ENCODE results near the gene TBC1D14. TPM values are rescaled to one million over a fixed set of nuclear protein-coding genes. Genes with fewer than 3 reads are reported as not detected.
A peak's percentile ranks its signal among the peaks of the same experiment; 100 is the strongest.
"Not testable (repeated sequence)": the region's sequence is repeated elsewhere in the genome, so short reads cannot be mapped to it uniquely, and the experiment has no call there.

The TBC1D14 gene
- polyA plus RNA-seq, 1 experiment, result 35.8 TPM

- no peak for TF ChIP-seq CTCF (IDR thresholded peaks at IDR 0.05; ENCODE audit: insufficient read depth, low read depth, low read length)
- peak overlapping the region; percentile 49 for H3K4me3 ChIP-seq (ENCODE audit: low read depth, low read length)
- no peak for DNase-seq (ENCODE audit: low read depth)
- CTCF ChIA-PET, result interaction anchor here (0.6 to 1.7 kb wide), 7 partner anchors 18 to 241 kb away, joined by 3 to 6 read pairs (median 3); partner anchors contain the start of gene TADA2B
- no peaks in the 10 kb centered on the region for H3K36me3 ChIP-seq (ENCODE audit: control insufficient read depth, insufficient read depth, low read length)
- POLR2A ChIA-PET, result no interaction called here
- peaks cover 3% of the 10 kb centered on the region; the same call in 1 of the 2 replicates for H3K27me3 ChIP-seq (ENCODE audit: control insufficient read depth, insufficient read depth, low read length)
Observed at GRCh38 chr4:6910340-6910959, 824 bp downstream of the TBC1D14 start.

- Histone ChIP-seq H3K27me3 (ENCODE audit: control insufficient read depth, insufficient read depth, low read length) (peaks cover 2% of the 10 kb centered on the region; the same call in 1 of the 2 replicates), H3K36me3 (ENCODE audit: control insufficient read depth, insufficient read depth, low read length) (no peaks in the 10 kb centered on the region), H3K4me3 (ENCODE audit: low read depth, low read length) (no peak overlapping the region)
- no peak for DNase-seq (ENCODE audit: low read depth)
- ChIA-PET POLR2A (interaction anchor here (0.6 kb wide), 1 partner anchor 110 kb away, joined by 3 read pairs; no protein-coding TSS in a partner anchor), CTCF (interaction anchor here (0.6 to 3.2 kb wide), 8 partner anchors 17 to 192 kb away, joined by 3 to 14 read pairs (median 4); partner anchors contain the start of gene TADA2B)
- TF ChIP-seq CTCF (IDR thresholded peaks at IDR 0.05; ENCODE audit: insufficient read depth, low read depth, low read length), result no peak
Observed at GRCh38 chr4:6910960-6911874, 1.6 kb downstream of the TBC1D14 start.

- DNase-seq (ENCODE audit: low read depth); H3K36me3 ChIP-seq (ENCODE audit: control insufficient read depth, insufficient read depth, low read length); H3K4me3 ChIP-seq (ENCODE audit: low read depth, low read length); H3K27me3 ChIP-seq (ENCODE audit: control insufficient read depth, insufficient read depth, low read length): not testable (repeated sequence)
- ChIA-PET POLR2A (interaction anchor here (0.6 kb wide), 2 partner anchors 15 to 109 kb away, joined by 3 to 20 read pairs; no protein-coding TSS in a partner anchor), CTCF (interaction anchor here (0.6 to 3.2 kb wide), 5 partner anchors 17 to 193 kb away, joined by 3 to 14 read pairs (median 5); partner anchors contain the start of gene TADA2B)
Observed at GRCh38 chr4:6911917-6912316, 2.3 kb downstream of the TBC1D14 start.

GRCh38 chr4:6912441-6912840 lies 2.8 kb downstream of the TBC1D14 start:
- Histone ChIP-seq H3K36me3 (ENCODE audit: control insufficient read depth, insufficient read depth, low read length) (no peaks in the 10 kb centered on the region), H3K27me3 (ENCODE audit: control insufficient read depth, insufficient read depth, low read length) (no peaks in the 10 kb centered on the region), H3K4me3 (ENCODE audit: low read depth, low read length) (no peak overlapping the region)
- CTCF ChIA-PET, result interaction anchor here (1.5 to 3.2 kb wide), 2 partner anchors 16 to 61 kb away, joined by 5 to 14 read pairs; no protein-coding TSS in a partner anchor
- DNase-seq (ENCODE audit: low read depth), result no peak
- TF ChIP-seq CTCF (IDR thresholded peaks at IDR 0.05; ENCODE audit: insufficient read depth, low read depth, low read length), result no peak
- POLR2A ChIA-PET, result interaction anchor here (0.6 kb wide), 2 partner anchors 14 to 108 kb away, joined by 3 to 20 read pairs; no protein-coding TSS in a partner anchor

- TF ChIP-seq CTCF (IDR thresholded peaks at IDR 0.05; ENCODE audit: insufficient read depth, low read depth, low read length), result no peak
- DNase-seq (ENCODE audit: low read depth), result no peak
- no peaks in the 10 kb centered on the region for H3K36me3 ChIP-seq (ENCODE audit: control insufficient read depth, insufficient read depth, low read length)
- no peak overlapping the region for H3K4me3 ChIP-seq (ENCODE audit: low read depth, low read length)
- H3K27me3 ChIP-seq (ENCODE audit: control insufficient read depth, insufficient read depth, low read length), result no peaks in the 10 kb centered on the region
- ChIA-PET CTCF (interaction anchor here (0.6 to 3.2 kb wide), 4 partner anchors 15 to 70 kb away, joined by 3 to 14 read pairs (median 4); no protein-coding TSS in a partner anchor), POLR2A (no interaction called here)
Observed at GRCh38 chr4:6913350-6913905, 3.8 kb downstream of the TBC1D14 start.
